ENCODE data around the gene SDSL. TPM values are rescaled to one million over a fixed set of nuclear protein-coding genes. Genes with fewer than 3 reads are reported as not detected.

SDSL gene
- total and polyA plus RNA-seq, 2 of the 4 experiments (the other 2 are of a cell fraction) = 6.3 to 10.9 TPM

DNA sequence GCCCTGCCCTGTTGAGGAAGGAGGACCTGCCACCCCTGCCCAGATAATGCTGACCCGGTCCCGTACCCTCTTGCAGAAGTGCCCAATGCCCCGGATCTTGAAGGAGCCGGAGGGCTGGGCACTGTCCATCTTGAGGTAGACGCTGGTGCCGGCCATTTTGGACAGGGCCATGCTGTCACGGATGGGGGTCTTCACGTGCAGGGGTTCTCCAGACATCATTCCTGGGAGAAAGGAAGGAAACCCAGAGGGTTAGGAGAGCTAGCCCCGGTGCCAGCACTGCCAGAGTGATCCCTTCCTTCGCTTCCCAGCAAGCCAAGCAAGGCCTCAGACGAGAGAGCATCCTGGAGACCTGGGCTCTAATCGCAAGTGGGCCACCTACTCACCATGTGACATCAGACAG, 22.7 kb upstream of the SDSL start:
- 83% methylated on average over 8 of the region's 12 CpGs; no CpG with 5 or more reads in 1 of the 2 experiments for WGBS, 2 experiments (ENCODE audit: extremely low coverage in 2 of 2, insufficient read length in 1 of 2)
- H3K36me3 ChIP-seq (ENCODE audit: control insufficient read depth, insufficient read depth, low read length) = no peaks in the 10 kb centered on the region
- H2BK15ac ChIP-seq (ENCODE audit: low read depth, low read length) = no peak overlapping the region
- H3K4me3 ChIP-seq (ENCODE audit: insufficient read depth, low read depth, low read length) = no peak overlapping the region
- no peak overlapping the region for H3K56ac ChIP-seq (ENCODE audit: extremely low read depth, insufficient read depth, low read length)
- no peak overlapping the region for H4K5ac ChIP-seq (ENCODE audit: low read depth, low read length)
- H3K4ac ChIP-seq (ENCODE audit: low read depth, low read length) = no peak overlapping the region
- ChIA-PET CTCF (no interaction called here), POLR2A (ENCODE audit: unreplicated experiment) (no interaction called here)
- H3K4me2 ChIP-seq (ENCODE audit: low read depth, low read length) = no peak overlapping the region
- H4K20me1 ChIP-seq (ENCODE audit: insufficient read depth, low read length) = no peaks in the 10 kb centered on the region
- in situ Hi-C loops (cut with MboI; ENCODE audit: low sequenced_read_pairs) = no loop called here
- peak overlapping the region; percentile 39 for H2AFZ ChIP-seq (replicated peaks; ENCODE audit: low read length, poor library complexity)
- H3K9ac ChIP-seq (ENCODE audit: low read depth, low read length) = no peak overlapping the region
- no peaks in the 10 kb centered on the region for H3K9me1 ChIP-seq (ENCODE audit: insufficient read depth, low read length)
- no peak overlapping the region for H3K27ac ChIP-seq (ENCODE audit: insufficient read depth, low read length)
- no peak for DNase-seq
- H4K91ac ChIP-seq (ENCODE audit: insufficient read depth, low read depth, low read length) = no peak overlapping the region
- H3K27me3 ChIP-seq (ENCODE audit: control insufficient read depth, insufficient read depth, low read length) = peaks cover 4% of the 10 kb centered on the region; the same call in 1 of the 2 replicates
- no peak overlapping the region for H2BK5ac ChIP-seq (ENCODE audit: low read depth, low read length, poor library complexity, severe bottlenecking)
- no peak overlapping the region for H2BK20ac ChIP-seq (ENCODE audit: low read depth, low read length)
- H2AK5ac ChIP-seq (ENCODE audit: low read depth, low read length) = no peak overlapping the region
- no peak overlapping the region for H4K8ac ChIP-seq (ENCODE audit: low read depth in 2 of 2, low read length in 2 of 2)
- no peaks in the 10 kb centered on the region; the same call in 1 of the 2 replicates for H3K9me3 ChIP-seq (ENCODE audit: control insufficient read depth, insufficient read depth, low read length)
- no peak overlapping the region for H3K14ac ChIP-seq (replicated peaks; ENCODE audit: low read depth, low read length)
- BruUV-seq (replicated peaks) = no TSS peak
- TF ChIP-seq MAZ (IDR thresholded peaks at IDR 0.05; ENCODE audit: borderline replicate concordance, low read depth, low read length) = no peak
- TF ChIP-seq, protein P1, sequence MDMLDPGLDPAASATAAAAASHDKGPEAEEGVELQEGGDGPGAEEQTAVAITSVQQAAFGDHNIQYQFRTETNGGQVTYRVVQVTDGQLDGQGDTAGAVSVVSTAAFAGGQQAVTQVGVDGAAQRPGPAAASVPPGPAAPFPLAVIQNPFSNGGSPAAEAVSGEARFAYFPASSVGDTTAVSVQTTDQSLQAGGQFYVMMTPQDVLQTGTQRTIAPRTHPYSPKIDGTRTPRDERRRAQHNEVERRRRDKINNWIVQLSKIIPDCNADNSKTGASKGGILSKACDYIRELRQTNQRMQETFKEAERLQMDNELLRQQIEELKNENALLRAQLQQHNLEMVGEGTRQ (IDR thresholded peaks at IDR 0.05; ENCODE audit: low read depth, low read length) = no peak
- TF ChIP-seq SMC3 (IDR thresholded peaks at IDR 0.05; ENCODE audit: low read depth, low read length) = no peak
- no peak for TF ChIP-seq RCOR1 (IDR thresholded peaks at IDR 0.05; ENCODE audit: insufficient replicate concordance, low read length)
- TF ChIP-seq, protein P2, sequence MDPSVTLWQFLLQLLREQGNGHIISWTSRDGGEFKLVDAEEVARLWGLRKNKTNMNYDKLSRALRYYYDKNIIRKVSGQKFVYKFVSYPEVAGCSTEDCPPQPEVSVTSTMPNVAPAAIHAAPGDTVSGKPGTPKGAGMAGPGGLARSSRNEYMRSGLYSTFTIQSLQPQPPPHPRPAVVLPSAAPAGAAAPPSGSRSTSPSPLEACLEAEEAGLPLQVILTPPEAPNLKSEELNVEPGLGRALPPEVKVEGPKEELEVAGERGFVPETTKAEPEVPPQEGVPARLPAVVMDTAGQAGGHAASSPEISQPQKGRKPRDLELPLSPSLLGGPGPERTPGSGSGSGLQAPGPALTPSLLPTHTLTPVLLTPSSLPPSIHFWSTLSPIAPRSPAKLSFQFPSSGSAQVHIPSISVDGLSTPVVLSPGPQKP (IDR thresholded peaks at IDR 0.05; ENCODE audit: borderline replicate concordance, low read depth, low read length) = no peak
- no peak for TF ChIP-seq RFX5 (IDR thresholded peaks at IDR 0.05; ENCODE audit: low read depth, low read length)
- TF ChIP-seq FOS (IDR thresholded peaks at IDR 0.05; ENCODE audit: low read depth, low read length) = no peak
- TF ChIP-seq BHLHE40 (IDR thresholded peaks at IDR 0.05; ENCODE audit: low read depth, low read length) = no peak
- TF ChIP-seq NFE2L2 (IDR thresholded peaks at IDR 0.05; ENCODE audit: low read depth, low read length) = no peak
- TF ChIP-seq MAFK (IDR thresholded peaks at IDR 0.05; ENCODE audit: low read depth, low read length) = no peak
- no peak overlapping the region for H3K18ac ChIP-seq (ENCODE audit: low read depth, low read length)
- H2AK9ac ChIP-seq (replicated peaks; ENCODE audit: low read depth, low read length, poor library complexity) = peak overlapping the region; percentile 5
- intact Hi-C loops (cut with micrococcal nuclease) = no loop called here
- no peak for ATAC-seq (ENCODE audit: low read depth)
- no peaks in the 10 kb centered on the region for H3K79me1 ChIP-seq (ENCODE audit: low read depth in 1 of 2, low read length in 2 of 2)
- no peaks in the 10 kb centered on the region for H3K4me1 ChIP-seq (ENCODE audit: control insufficient read depth, insufficient read depth, low read length)
- dilution Hi-C loops (cut with HindIII; ENCODE audit: low sequenced_read_pairs, unreplicated experiment) = no loop called here
- H2BK120ac ChIP-seq (ENCODE audit: low read depth, low read length) = no peak overlapping the region
- H3K23ac ChIP-seq (ENCODE audit: low read depth, low read length) = no peak overlapping the region
